Body of pancreas (tissue), 4 donors: ENCODE results near the gene NISCH.

ENCODE experiments used
- CTCF ChIP-seq, 7 experiments: fragments of 450-650 bp in 4 of 7; fragments of 200-600 bp in 3 of 7; sonication (generic) in 3 of 7; IDR thresholded peaks; one replicate each; pipeline ENCODE4 v1.5.1; 2016 to 2019; ENCODE audit warnings: antibody characterized with exemption in 7 of 7
- POLR2A ChIP-seq, 3 donors: fragments of 450-650 bp; IDR thresholded peaks; one replicate each; pipeline ENCODE4 v1.6.1; 2016; ENCODE audit warnings: antibody characterized with exemption in 3 of 3, mild to moderate bottlenecking in 2 of 3

- TF ChIP-seq CTCF (IDR thresholded peaks at IDR 0.05): no peak
- TF ChIP-seq POLR2A (IDR thresholded peaks at IDR 0.05): no peak
Observed at GRCh38 chr3:52479037-52479876, 23.9 kb downstream of the NISCH start.
